HG03066 (cell line): Measurements from ENCODE around the gene MEGF11.

ENCODE experiments used
- ATAC-seq: cut with Tn5 transposase; IDR thresholded peaks from one replicate; pipeline ENCODE4 v1.9.1; 2021; ENCODE audit warnings: low read depth; ENCODE audit not compliant: unreplicated experiment

MEGF11 gene

GRCh38 chr15:66043264-66043663, 210.3 kb downstream of the MEGF11 start:
- ATAC-seq: no peak

GRCh38 chr15:66042624-66043023, 210.9 kb downstream of the MEGF11 start:
- no peak for ATAC-seq

- no peak for ATAC-seq
Measured at GRCh38 chr15:66041276-66041675, 212.3 kb downstream of the MEGF11 start.

GRCh38 chr15:66040211-66040892, 213.2 kb downstream of the MEGF11 start:
- no peak for ATAC-seq

GRCh38 chr15:66039117-66039871, 214.3 kb downstream of the MEGF11 start:
- ATAC-seq: no peak

- no peak for ATAC-seq
Measured at GRCh38 chr15:66038387-66039116, 215.0 kb downstream of the MEGF11 start.

GRCh38 chr15:66036859-66037258, 216.7 kb downstream of the MEGF11 start:
- no peak for ATAC-seq

GRCh38 chr15:66035901-66036300, 217.6 kb downstream of the MEGF11 start:
- no peak for ATAC-seq

- no peak for ATAC-seq
Measured at GRCh38 chr15:66033143-66033542, 220.4 kb downstream of the MEGF11 start.

- ATAC-seq: no peak
Measured at GRCh38 chr15:66032006-66032405, 221.5 kb downstream of the MEGF11 start.

GRCh38 chr15:66030650-66031049, 222.9 kb downstream of the MEGF11 start:
- ATAC-seq: no peak

- ATAC-seq: no peak
Measured at GRCh38 chr15:66029650-66030049, 223.9 kb downstream of the MEGF11 start.

- ATAC-seq: no peak
Measured at GRCh38 chr15:66027268-66027805, 226.2 kb downstream of the MEGF11 start.

GRCh38 chr15:66025972-66026371, 227.6 kb downstream of the MEGF11 start:
- ATAC-seq: no peak

GRCh38 chr15:66025015-66025452, 228.5 kb downstream of the MEGF11 start:
- no peak for ATAC-seq

GRCh38 chr15:66024116-66024515, 229.4 kb downstream of the MEGF11 start:
- no peak for ATAC-seq

GRCh38 chr15:66023311-66023972, 230.1 kb downstream of the MEGF11 start:
- ATAC-seq: no peak

GRCh38 chr15:66022163-66022525, 231.4 kb downstream of the MEGF11 start:
- no peak for ATAC-seq

GRCh38 chr15:66021496-66022162, 231.9 kb downstream of the MEGF11 start:
- ATAC-seq: no peak

GRCh38 chr15:66019826-66020398, 233.6 kb downstream of the MEGF11 start:
- no peak for ATAC-seq
